ENCODE results near the gene TRIP12. TPM values are rescaled to one million over a fixed set of nuclear protein-coding genes. Genes with fewer than 3 reads are reported as not detected.
A peak's percentile ranks its signal among the peaks of the same experiment; 100 is the strongest.

The TRIP12 gene
- total and polyA plus RNA-seq, 2 of the 13 experiments (the other 11 are each of a cell fraction or from before 2014, with no cell fraction given) = 72.1 to 153 TPM

DNA sequence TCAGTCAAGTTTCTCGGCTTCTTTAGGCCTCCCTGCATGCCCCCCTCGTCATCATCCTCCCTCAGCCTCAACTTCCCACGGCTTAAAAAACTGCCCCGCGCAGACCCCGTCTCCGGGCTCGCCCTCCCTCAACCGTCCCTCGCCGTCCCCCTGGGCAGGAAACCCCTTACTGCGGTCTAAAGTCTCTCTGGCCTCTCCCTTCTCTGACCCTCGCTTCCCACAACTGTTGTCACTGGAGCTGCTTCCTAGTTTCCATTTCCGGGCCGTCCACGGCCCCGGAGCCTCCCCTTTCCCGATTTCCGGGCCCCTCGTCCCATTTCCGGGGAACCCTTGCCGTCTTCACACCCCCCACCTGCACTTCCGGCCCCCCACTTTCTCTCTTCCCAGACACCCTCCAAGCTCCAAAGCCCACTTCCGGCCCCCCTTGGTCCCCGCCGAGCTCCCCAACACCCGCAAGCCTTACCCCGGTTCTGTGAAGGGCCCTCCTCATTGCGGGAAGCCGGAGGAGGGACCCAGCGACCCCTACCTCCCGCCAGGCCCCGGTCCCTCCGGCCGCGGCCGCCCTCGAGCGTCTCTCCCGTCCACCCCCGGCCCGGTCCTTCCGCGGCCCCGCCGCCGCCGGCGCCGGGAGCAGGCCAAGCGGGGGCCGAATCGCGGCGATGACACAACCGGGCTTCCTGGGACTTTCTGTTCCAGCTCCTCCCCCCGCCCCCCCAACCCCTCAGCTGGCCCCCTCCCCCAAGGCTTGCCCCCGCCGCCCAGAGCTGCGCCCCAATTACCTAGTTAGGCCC is 513 bp downstream of the TRIP12 start (continued):
- TF ChIP-seq ZNF30 (CRISPR knock-in tag; IDR thresholded peaks at IDR 0.05) (no peak), CHD4 (IDR thresholded peaks at IDR 0.05; ENCODE audit: borderline replicate concordance, low read length) (peak; percentile 74; the same call in 1 of the 2 replicates), KDM2A (CRISPR knock-in tag; IDR thresholded peaks at IDR 0.05; ENCODE audit: borderline replicate concordance, low read depth) (peak; percentile 73), HOXD1 (CRISPR knock-in tag; IDR thresholded peaks at IDR 0.05) (no peak), ZKSCAN8 (CRISPR knock-in tag; IDR thresholded peaks at IDR 0.05; ENCODE audit: borderline replicate concordance) (no peak), GFI1 (CRISPR knock-in tag; IDR thresholded peaks at IDR 0.05; ENCODE audit: borderline replicate concordance) (0 out of 2 replicates have a peak, but pooled peaks have one; percentile 25)
- TF ChIP-seq, protein P1, sequence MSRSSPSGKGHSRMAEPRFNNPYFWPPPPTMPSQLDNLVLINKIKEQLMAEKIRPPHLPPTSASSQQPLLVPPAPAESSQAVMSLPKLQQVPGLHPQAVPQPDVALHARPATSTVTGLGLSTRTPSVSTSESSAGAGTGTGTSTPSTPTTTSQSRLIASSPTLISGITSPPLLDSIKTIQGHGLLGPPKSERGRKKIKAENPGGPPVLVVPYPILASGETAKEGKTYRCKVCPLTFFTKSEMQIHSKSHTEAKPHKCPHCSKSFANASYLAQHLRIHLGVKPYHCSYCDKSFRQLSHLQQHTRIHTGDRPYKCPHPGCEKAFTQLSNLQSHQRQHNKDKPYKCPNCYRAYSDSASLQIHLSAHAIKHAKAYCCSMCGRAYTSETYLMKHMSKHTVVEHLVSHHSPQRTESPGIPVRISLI (CRISPR knock-in tag; IDR thresholded peaks at IDR 0.05; ENCODE audit: borderline replicate concordance) = peak; percentile 42; the same call in 1 of the 2 replicates
- TF ChIP-seq, protein P2, sequence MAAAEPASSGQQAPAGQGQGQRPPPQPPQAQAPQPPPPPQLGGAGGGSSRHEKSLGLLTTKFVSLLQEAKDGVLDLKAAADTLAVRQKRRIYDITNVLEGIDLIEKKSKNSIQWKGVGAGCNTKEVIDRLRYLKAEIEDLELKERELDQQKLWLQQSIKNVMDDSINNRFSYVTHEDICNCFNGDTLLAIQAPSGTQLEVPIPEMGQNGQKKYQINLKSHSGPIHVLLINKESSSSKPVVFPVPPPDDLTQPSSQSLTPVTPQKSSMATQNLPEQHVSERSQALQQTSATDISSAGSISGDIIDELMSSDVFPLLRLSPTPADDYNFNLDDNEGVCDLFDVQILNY (CRISPR knock-in tag; conservative IDR thresholded peaks at IDR 0.05) = no peak
- TF ChIP-seq, protein P3, sequence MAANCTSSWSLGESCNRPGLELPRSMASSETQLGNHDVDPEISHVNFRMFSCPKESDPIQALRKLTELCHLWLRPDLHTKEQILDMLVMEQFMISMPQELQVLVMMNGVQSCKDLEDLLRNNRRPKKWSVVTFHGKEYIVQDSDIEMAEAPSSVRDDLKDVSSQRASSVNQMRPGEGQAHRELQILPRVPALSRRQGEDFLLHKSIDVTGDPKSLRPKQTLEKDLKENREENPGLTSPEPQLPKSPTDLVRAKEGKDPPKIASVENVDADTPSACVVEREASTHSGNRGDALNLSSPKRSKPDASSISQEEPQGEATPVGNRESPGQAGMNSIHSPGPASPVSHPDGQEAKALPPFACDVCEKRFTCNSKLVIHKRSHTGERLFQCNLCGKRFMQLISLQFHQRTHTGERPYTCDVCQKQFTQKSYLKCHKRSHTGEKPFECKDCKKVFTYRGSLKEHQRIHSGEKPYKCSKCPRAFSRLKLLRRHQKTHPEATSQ (CRISPR knock-in tag; IDR thresholded peaks at IDR 0.05; ENCODE audit: borderline replicate concordance) = no peak
